Measurements from ENCODE around the gene MTMR11. TPM values are rescaled to one million over a fixed set of nuclear protein-coding genes. Genes with fewer than 3 reads are reported as not detected.

MTMR11 gene
- total and polyA plus RNA-seq, 2 of the 8 experiments (the other 6 are each of a cell fraction or from before 2014, with no cell fraction given): 3.7 to 4.8 TPM

GRCh38 chr1:149967646-149968045, 31.0 kb upstream of the MTMR11 start (continued):
- no peak for TF ChIP-seq BRCA1 (IDR thresholded peaks at IDR 0.05; ENCODE audit: low read depth, low read length)
- TF ChIP-seq MAX (IDR thresholded peaks at IDR 0.05): no peak
- no peak for TF ChIP-seq POLR2A (IDR thresholded peaks at IDR 0.05; ENCODE audit: control extremely low read depth in 1 of 2, low read depth in 2 of 2, low read length in 2 of 2)

Data from H1 (cell line).